Astrocyte of the spinal cord (primary cell): ENCODE measurements around the gene NLGN1.

ENCODE experiments used
- DNase-seq: peaks from one replicate; pipeline ENCODE4 v3.0.0; 2011; ENCODE audit warnings: low read depth, low spot score
- H3K4me3 ChIP-seq: 2 replicates; pipeline ENCODE4 v1.5.1; 2011; ENCODE audit warnings: low read depth, mild to moderate bottlenecking, low read length, moderate library complexity
- CTCF ChIP-seq: IDR thresholded peaks from 2 replicates; pipeline ENCODE4 v1.5.1; 2012; ENCODE audit warnings: low read depth, mild to moderate bottlenecking, low read length, inconsistent platforms
- in situ Hi-C: cut with HindIII; loops from 2 replicates; pipeline ENCODE4 v1.10.0; 2017; ENCODE audit warnings: low sequenced_read_pairs

The NLGN1 gene

GRCh38 chr3:173567997-173568396, 170.5 kb downstream of the NLGN1 start:
- DNase-seq, result no peak
- no peak overlapping the region for H3K4me3 ChIP-seq
- in situ Hi-C loops, result no loop called here
- TF ChIP-seq CTCF, result no peak

GRCh38 chr3:173568623-173569022, 171.1 kb downstream of the NLGN1 start:
- no peak for DNase-seq
- H3K4me3 ChIP-seq, result no peak overlapping the region
- no peak for TF ChIP-seq CTCF
- in situ Hi-C loops, result no loop called here

GRCh38 chr3:173583496-173583895, 186.0 kb downstream of the NLGN1 start:
- in situ Hi-C loops, result no loop called here
- no peak overlapping the region for H3K4me3 ChIP-seq
- DNase-seq, result no peak
- no peak for TF ChIP-seq CTCF

- peak; percentile 79 for TF ChIP-seq CTCF
- in situ Hi-C loops, result no loop called here
- peak overlapping the region; percentile 62 for H3K4me3 ChIP-seq
- peak; percentile 67 for DNase-seq
Measured at GRCh38 chr3:173584093-173584837, 186.7 kb downstream of the NLGN1 start.

GRCh38 chr3:173584838-173585831, 187.6 kb downstream of the NLGN1 start:
- peak; percentile 74 for DNase-seq
- TF ChIP-seq CTCF, result no peak
- in situ Hi-C loops, result no loop called here
- peak overlapping the region; percentile 62 for H3K4me3 ChIP-seq

- peak; percentile 32 for DNase-seq
- TF ChIP-seq CTCF, result no peak
- H3K4me3 ChIP-seq, result peak overlapping the region; percentile 62
- in situ Hi-C loops, result no loop called here
Measured at GRCh38 chr3:173586166-173586565, 188.6 kb downstream of the NLGN1 start.
